Fibroblast of lung (primary cell): ENCODE results near the gene ARL16. TPM values are rescaled to one million over a fixed set of nuclear protein-coding genes. Genes with fewer than 3 reads are reported as not detected.

Experiments
- DNase-seq, 2 donors: peaks; one replicate each; pipeline versions ENCODE4 v3.0.0 to v3.0.0-alpha.2; 2010; ENCODE audit warnings: low read depth in 2 of 2
- H2AFZ ChIP-seq: 2 replicates; pipeline ENCODE4 v1.5.1; 2012; ENCODE audit warnings: low read length, control low read depth, inconsistent platforms
- H3K27ac ChIP-seq: 2 replicates; pipeline ENCODE4 v1.5.1; 2011; ENCODE audit warnings: low read length, control low read depth; ENCODE audit not compliant: insufficient read depth
- H3K27me3 ChIP-seq: 2 replicates; pipeline ENCODE4 v1.5.1; 2011; ENCODE audit warnings: mild to moderate bottlenecking, low read length; ENCODE audit not compliant: control insufficient read depth, insufficient read depth
- H3K36me3 ChIP-seq: 2 replicates; pipeline ENCODE4 v1.5.1; 2011; ENCODE audit warnings: low read length; ENCODE audit not compliant: control insufficient read depth, insufficient read depth
- H3K4me1 ChIP-seq: 2 replicates; pipeline ENCODE4 v1.5.1; 2011; ENCODE audit warnings: low read length; ENCODE audit not compliant: control insufficient read depth, insufficient read depth; ENCODE audit errors: extremely low read depth
- H3K4me2 ChIP-seq: 2 replicates; pipeline ENCODE4 v1.5.1; 2011; ENCODE audit warnings: low read length, control low read depth; ENCODE audit not compliant: insufficient read depth; ENCODE audit errors: extremely low read depth
- H3K4me3 ChIP-seq, 4 experiments: fragments of 200-600 bp in 1 of 4; sonication (generic) in 1 of 4; replicated peaks in 1 of 4; 2 replicates each; pipeline ENCODE4 v1.5.1; 2011 to 2016; ENCODE audit warnings: low read length in 4 of 4, low read depth in 3 of 4, mild to moderate bottlenecking in 3 of 4, control low read depth in 2 of 4, inconsistent platforms in 1 of 4, mixed read lengths in 1 of 4; ENCODE audit not compliant: insufficient read depth in 1 of 4; ENCODE audit errors: control extremely low read depth in 1 of 4
- H3K79me2 ChIP-seq: 2 replicates; pipeline ENCODE4 v1.5.1; 2012; ENCODE audit warnings: mild to moderate bottlenecking, low read length, inconsistent platforms; ENCODE audit not compliant: control insufficient read depth, insufficient read depth
- H3K9ac ChIP-seq: 2 replicates; pipeline ENCODE4 v1.5.1; 2011; ENCODE audit warnings: mild to moderate bottlenecking, low read length, control low read depth; ENCODE audit not compliant: insufficient read depth
- H3K9me3 ChIP-seq: 2 replicates; pipeline ENCODE4 v1.5.1; 2012; ENCODE audit warnings: low read depth, low read length; ENCODE audit not compliant: control insufficient read depth, insufficient read depth
- H4K20me1 ChIP-seq: 2 replicates; pipeline ENCODE4 v1.5.1; 2011; ENCODE audit warnings: low read length; ENCODE audit not compliant: control insufficient read depth, insufficient read depth; ENCODE audit errors: extremely low read depth
- CTCF ChIP-seq, 2 donors: IDR thresholded peaks in 1 of 2; conservative IDR thresholded peaks in 1 of 2; 1 replicate in 1 of 2; 2 replicates in 1 of 2; pipeline ENCODE4 v1.5.1; 2011 to 2012; ENCODE audit warnings: low read length in 2 of 2, control low read depth in 1 of 2, inconsistent platforms in 1 of 2, low read depth in 1 of 2, mild to moderate bottlenecking in 1 of 2
- EZH2 ChIP-seq: IDR thresholded peaks from 2 replicates; pipeline ENCODE4 v1.5.1; 2012; ENCODE audit warnings: low read length, control low read depth, mild to moderate bottlenecking; ENCODE audit errors: missing control alignments
- polyA plus RNA-seq, 2 donors: library from polyadenylated mRNA; depleted of rRNA in 1 of 2; stranded (reverse) in 1 of 2; unstranded in 1 of 2; fragments of >200 nt; gene quantifications; 2 replicates each; pipeline ENCODE4 v1.2.1, GENCODE V29; 2011 to 2012; ENCODE audit warnings: missing spikeins in 1 of 2
- total RNA-seq: library from RNA; depleted of rRNA; stranded (reverse); fragments of >200 nt; gene quantifications from 2 replicates; pipeline ENCODE4 v1.2.1, GENCODE V29; 2014

ARL16 gene
- total and polyA plus RNA-seq, 2 donors (not counting 1 experiment from before 2014, with no cell fraction given): 28.1 to 35.8 TPM

- Histone ChIP-seq H3K79me2 (no peaks in the 10 kb centered on the region), H3K36me3 (no peaks in the 10 kb centered on the region), H3K4me3 (no peak overlapping the region), H3K9ac (no peak overlapping the region), H3K4me1 (peaks cover 8% of the 10 kb centered on the region), H3K27me3 (no peaks in the 10 kb centered on the region), H3K4me2 (no peak overlapping the region), H3K27ac (no peak overlapping the region), H4K20me1 (no peaks in the 10 kb centered on the region), H2AFZ (no peak overlapping the region), H3K9me3 (no peaks in the 10 kb centered on the region)
- TF ChIP-seq CTCF (conservative IDR thresholded peaks at IDR 0.05 in 1 of 2, IDR thresholded peaks at IDR 0.05 in 1 of 2; ENCODE audit: low read depth in 1 of 2, low read length in 2 of 2) (no peak), EZH2 (no peak)
- DNase-seq: no peak
Measured at GRCh38 chr17:81725439-81725838, 41.8 kb upstream of the ARL16 start.

GRCh38 chr17:81723651-81724209, 40.1 kb upstream of the ARL16 start:
- no peaks in the 10 kb centered on the region for H4K20me1 ChIP-seq
- no peaks in the 10 kb centered on the region for H3K9me3 ChIP-seq
- no peaks in the 10 kb centered on the region for H3K27me3 ChIP-seq
- TF ChIP-seq CTCF (conservative IDR thresholded peaks at IDR 0.05 in 1 of 2, IDR thresholded peaks at IDR 0.05 in 1 of 2; ENCODE audit: low read depth in 1 of 2, low read length in 2 of 2) (no peak), EZH2 (no peak)
- no peak overlapping the region for H3K9ac ChIP-seq
- no peak overlapping the region for H3K27ac ChIP-seq
- peaks cover 8% of the 10 kb centered on the region for H3K4me1 ChIP-seq
- no peaks in the 10 kb centered on the region for H3K79me2 ChIP-seq
- DNase-seq: no peak
- no peak overlapping the region for H2AFZ ChIP-seq
- H3K36me3 ChIP-seq: peaks cover 3% of the 10 kb centered on the region
- no peak overlapping the region for H3K4me3 ChIP-seq
- no peak overlapping the region for H3K4me2 ChIP-seq

GRCh38 chr17:81722184-81723120, 38.9 kb upstream of the ARL16 start:
- Histone ChIP-seq H2AFZ (no peak overlapping the region), H3K36me3 (peaks cover 3% of the 10 kb centered on the region), H4K20me1 (no peaks in the 10 kb centered on the region), H3K9me3 (no peaks in the 10 kb centered on the region), H3K4me3 (no peak overlapping the region), H3K79me2 (no peaks in the 10 kb centered on the region), H3K27me3 (no peaks in the 10 kb centered on the region), H3K4me2 (no peak overlapping the region), H3K9ac (no peak overlapping the region), H3K27ac (no peak overlapping the region), H3K4me1 (peaks cover 8% of the 10 kb centered on the region)
- no peak for TF ChIP-seq EZH2
- no peak for TF ChIP-seq CTCF (conservative IDR thresholded peaks at IDR 0.05 in 1 of 2, IDR thresholded peaks at IDR 0.05 in 1 of 2; ENCODE audit: low read depth in 1 of 2, low read length in 2 of 2)
- DNase-seq: peak in 1 of 2 donors; percentile 50
